CD4-positive, alpha-beta T cell (primary cell): ENCODE measurements around the gene PHIP. TPM values are rescaled to one million over a fixed set of nuclear protein-coding genes. Genes with fewer than 3 reads are reported as not detected.

ENCODE experiments used
- ATAC-seq: fragments of 200-7000 bp; cut with Tn5 transposase; one replicate; pipeline ENCODE4 v1.10.0; 2022; ENCODE audit warnings: mild to moderate bottlenecking; ENCODE audit not compliant: poor library complexity
- CTCF ChIA-PET: fragments of 350-600 bp; sonication (Branson Sonifier 250); formaldehyde crosslinking; loops from one replicate; lab custom pipeline; 2021; ENCODE audit warnings: antibody characterized with exemption, inconsistent platforms; lab: Charles Lee
- POLR2A ChIA-PET: fragments of 350-600 bp; sonication (Branson Sonifier 250); formaldehyde crosslinking; loops from one replicate; lab custom pipeline; 2021; ENCODE audit warnings: antibody characterized with exemption, inconsistent platforms; lab: Charles Lee
- DNase-seq, 14 experiments: peaks; one replicate each; pipeline ENCODE4 v3.0.0-alpha.2; 2013 to 2020; ENCODE audit warnings: mixed read lengths in 2 of 14
- H3K27ac ChIP-seq, 2 donors: one replicate each; pipeline versions ENCODE4 v1.5.1 to v1.7.0; 2013; ENCODE audit warnings: low read length in 2 of 2, low read depth in 1 of 2, mild to moderate bottlenecking in 1 of 2
- H3K27me3 ChIP-seq, 2 experiments: 1 replicate in 1 of 2; 2 replicates in 1 of 2; pipeline versions ENCODE4 v1.6.1 to v1.7.0; 2013; ENCODE audit warnings: low read length in 2 of 2, control low read depth in 1 of 2, mild to moderate bottlenecking in 1 of 2, moderate library complexity in 1 of 2; ENCODE audit not compliant: insufficient read depth in 2 of 2, control insufficient read depth in 1 of 2
- H3K36me3 ChIP-seq: one replicate; pipeline ENCODE4 v1.6.1; 2013; ENCODE audit warnings: low read length, control low read depth; ENCODE audit not compliant: insufficient read depth
- H3K4me1 ChIP-seq: one replicate; pipeline ENCODE4 v1.6.1; 2013; ENCODE audit warnings: low read length, control low read depth; ENCODE audit not compliant: insufficient read depth
- H3K4me3 ChIP-seq: one replicate; pipeline ENCODE4 v1.5.1; 2013; ENCODE audit warnings: mild to moderate bottlenecking, low read length, moderate library complexity
- H3K9me3 ChIP-seq, 2 experiments: 1 replicate in 1 of 2; 2 replicates in 1 of 2; pipeline versions ENCODE4 v1.6.1 to v1.7.0; 2013; ENCODE audit warnings: low read length in 2 of 2, mild to moderate bottlenecking in 2 of 2, control low read depth in 1 of 2, moderate library complexity in 1 of 2; ENCODE audit not compliant: control insufficient read depth in 1 of 2, insufficient read depth in 1 of 2
- H3K27ac Mint-ChIP-seq: one replicate; pipeline ENCODE4 v1.8.0; 2020; ENCODE audit warnings: mixed read lengths
- H3K27me3 Mint-ChIP-seq: one replicate; pipeline ENCODE4 v1.8.0; 2021; ENCODE audit warnings: mixed read lengths
- H3K36me3 Mint-ChIP-seq: one replicate; pipeline ENCODE4 v1.8.0; 2021; ENCODE audit warnings: low read depth, mixed read lengths
- H3K4me1 Mint-ChIP-seq: one replicate; pipeline ENCODE4 v1.8.0; 2021; ENCODE audit warnings: low read depth, mixed read lengths
- H3K4me3 Mint-ChIP-seq: one replicate; pipeline ENCODE4 v1.8.0; 2020; ENCODE audit warnings: mild to moderate bottlenecking, mixed read lengths
- H3K9me3 Mint-ChIP-seq: one replicate; pipeline ENCODE4 v1.8.0; 2020; ENCODE audit warnings: mixed read lengths
- CTCF ChIP-seq: fragments of 200-600 bp; IDR thresholded peaks from one replicate; pipeline ENCODE4 v1.8.0; 2022; ENCODE audit warnings: antibody characterized with exemption, mild to moderate bottlenecking
- intact Hi-C, 2 experiments: fragments of 100-400 bp; cut with DNase I in 1 of 2; cut with micrococcal nuclease in 1 of 2; formaldehyde crosslinking; loops; one replicate each; pipeline versions ENCODE4 v1.15.1 to v1.9.0; 2023 to 2025; cut with DNase I, micrococcal nuclease
- total RNA-seq, 174 experiments: library from RNA in 2 of 174; stranded (reverse) in 2 of 174; gene quantifications; one replicate each; pipeline ENCODE4 v1.2.3 and lab custom pipeline; 2021 to 2026

Gene PHIP
- total RNA-seq, 2 experiments from 2014 or later: 35.7 to 36.9 TPM

DNA sequence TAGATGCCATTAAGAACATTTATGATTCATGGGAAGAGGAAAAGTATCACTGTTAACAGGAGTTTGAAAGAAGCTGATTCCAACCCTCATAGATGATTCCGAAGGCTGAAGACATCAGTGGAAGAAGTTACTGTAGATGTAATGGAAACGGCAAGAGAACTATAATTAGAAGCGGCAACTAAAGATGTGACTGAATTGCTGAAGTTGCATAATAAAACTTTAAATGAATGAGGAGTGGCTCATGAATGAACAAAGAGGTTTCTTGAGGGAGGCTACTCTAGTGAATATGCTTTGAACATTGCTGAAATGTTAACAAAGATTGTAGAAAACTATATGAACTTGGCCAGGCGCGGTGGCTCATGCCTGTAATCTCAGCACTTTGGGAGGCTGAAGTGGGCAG is 84.1 kb downstream of the PHIP start:
- peaks cover 95% of the 10 kb centered on the region for H3K36me3 Mint-ChIP-seq
- CTCF ChIA-PET: no interaction called here

GRCh38 chr6:78989191-78989590 is 88.9 kb downstream of the PHIP start:
- no peaks in the 10 kb centered on the region for H3K9me3 ChIP-seq
- intact Hi-C loops: no loop called here
- H3K4me1 ChIP-seq: no peaks in the 10 kb centered on the region
- Mint-ChIP-seq H3K4me3 (no peak overlapping the region), H3K27ac (no peak overlapping the region), H3K36me3 (peaks cover 93% of the 10 kb centered on the region), H3K4me1 (peaks cover 7% of the 10 kb centered on the region), H3K9me3 (peaks cover 3% of the 10 kb centered on the region), H3K27me3 (no peaks in the 10 kb centered on the region)
- no peak overlapping the region for H3K4me3 ChIP-seq
- ATAC-seq (no peak), DNase-seq (no peak)
- TF ChIP-seq CTCF: no peak
- ChIA-PET POLR2A (no interaction called here), CTCF (no interaction called here)
- peaks cover 86% of the 10 kb centered on the region for H3K36me3 ChIP-seq
- H3K27me3 ChIP-seq: no peaks in the 10 kb centered on the region
- H3K27ac ChIP-seq: no peak overlapping the region

More for the DNA sequence above, 84.1 kb downstream of the PHIP start:
- Mint-ChIP-seq H3K27me3 (no peaks in the 10 kb centered on the region), H3K4me3 (no peak overlapping the region), H3K27ac (no peak overlapping the region), H3K9me3 (peaks cover 3% of the 10 kb centered on the region), H3K4me1 (peaks cover 7% of the 10 kb centered on the region)
- TF ChIP-seq CTCF: no peak
- Histone ChIP-seq H3K9me3 (no peaks in the 10 kb centered on the region), H3K27me3 (no peaks in the 10 kb centered on the region), H3K4me3 (no peak overlapping the region), H3K36me3 (peaks cover 82% of the 10 kb centered on the region), H3K4me1 (no peaks in the 10 kb centered on the region), H3K27ac (no peak overlapping the region)
- DNase-seq: no peak
- intact Hi-C loops: no loop called here
- ATAC-seq: no peak
- POLR2A ChIA-PET: no interaction called here

- Histone ChIP-seq H3K9me3 (no peaks in the 10 kb centered on the region), H3K27me3 (no peaks in the 10 kb centered on the region), H3K4me3 (no peak overlapping the region), H3K27ac (no peak overlapping the region), H3K4me1 (no peaks in the 10 kb centered on the region), H3K36me3 (peaks cover 89% of the 10 kb centered on the region)
- ChIA-PET CTCF (no interaction called here), POLR2A (interaction anchor here (0.9 kb wide), 1 partner anchor 92 kb away, joined by 3 read pairs; the partner anchor contains the start of gene PHIP)
- Mint-ChIP-seq H3K4me1 (peaks cover 7% of the 10 kb centered on the region), H3K9me3 (no peaks in the 10 kb centered on the region), H3K36me3 (peaks cover 96% of the 10 kb centered on the region), H3K27me3 (no peaks in the 10 kb centered on the region), H3K4me3 (no peak overlapping the region), H3K27ac (no peak overlapping the region)
- DNase-seq: no peak
- intact Hi-C loops: no loop called here
- TF ChIP-seq CTCF: no peak
- no peak for ATAC-seq
These were observed 91.9 kb downstream of the PHIP start for GRCh38 chr6:78986161-78986560.
